22Rv1 (cell line): Measurements from ENCODE around the gene RIT1.

Source experiments
- CTCF ChIP-seq: fragments of 450-650 bp; IDR thresholded peaks from 2 replicates; pipeline ENCODE4 v1.5.1; 2017; ENCODE audit warnings: mild to moderate bottlenecking
- ZFX ChIP-seq: fragments of 450-650 bp; IDR thresholded peaks from 2 replicates; pipeline ENCODE4 v1.6.1; 2017; ENCODE audit warnings: antibody characterized with exemption, borderline replicate concordance

GRCh38 chr1:155872527-155872926 lies 38.6 kb downstream of the RIT1 start:
- TF ChIP-seq CTCF = no peak
- no peak for TF ChIP-seq ZFX
